GM13976 (cell line): ENCODE measurements around the gene MTSS2.

Experiments used
- DNase-seq: peaks from one replicate; pipeline ENCODE4 v3.0.0; 2012; ENCODE audit warnings: low spot score
- in situ Hi-C: fragments of 300-500 bp; cut with MboI; formaldehyde crosslinking; loops from one replicate; pipeline ENCODE4 v1.12.0; 2022; ENCODE audit warnings: low sequenced_read_pairs, mixed read lengths, inconsistent platforms; ENCODE audit not compliant: unreplicated experiment
- TF ChIP-seq, protein P1 (sequence below): IDR thresholded peaks from 2 replicates; pipeline ENCODE4 v1.5.1; 2012; ENCODE audit warnings: borderline replicate concordance, mild to moderate bottlenecking; ENCODE audit not compliant: insufficient read depth; ENCODE audit errors: extremely low read depth, missing control alignments, control extremely low read depth

MTSS2 gene

DNA sequence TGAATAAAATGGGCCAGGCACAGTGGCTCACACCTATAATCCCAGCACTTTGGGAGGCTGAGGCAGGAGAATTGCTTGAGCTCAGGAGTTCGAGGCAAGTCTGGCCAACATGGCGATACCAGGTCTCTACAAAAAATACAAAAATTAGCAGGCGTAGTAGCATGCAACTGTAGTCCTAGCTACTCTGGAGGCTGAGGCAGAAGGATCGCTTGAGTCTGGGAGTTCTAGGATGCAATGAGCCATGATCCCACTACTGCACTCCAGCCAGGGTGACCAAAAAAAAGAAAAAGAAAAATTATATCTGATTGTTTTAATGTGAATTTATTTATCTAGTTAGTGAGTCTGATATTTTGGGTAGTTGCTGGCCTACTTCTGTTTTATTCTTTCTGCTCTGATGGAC lies 32.4 kb downstream of the MTSS2 start:
- in situ Hi-C loops, result no loop called here
- TF ChIP-seq, protein P1, sequence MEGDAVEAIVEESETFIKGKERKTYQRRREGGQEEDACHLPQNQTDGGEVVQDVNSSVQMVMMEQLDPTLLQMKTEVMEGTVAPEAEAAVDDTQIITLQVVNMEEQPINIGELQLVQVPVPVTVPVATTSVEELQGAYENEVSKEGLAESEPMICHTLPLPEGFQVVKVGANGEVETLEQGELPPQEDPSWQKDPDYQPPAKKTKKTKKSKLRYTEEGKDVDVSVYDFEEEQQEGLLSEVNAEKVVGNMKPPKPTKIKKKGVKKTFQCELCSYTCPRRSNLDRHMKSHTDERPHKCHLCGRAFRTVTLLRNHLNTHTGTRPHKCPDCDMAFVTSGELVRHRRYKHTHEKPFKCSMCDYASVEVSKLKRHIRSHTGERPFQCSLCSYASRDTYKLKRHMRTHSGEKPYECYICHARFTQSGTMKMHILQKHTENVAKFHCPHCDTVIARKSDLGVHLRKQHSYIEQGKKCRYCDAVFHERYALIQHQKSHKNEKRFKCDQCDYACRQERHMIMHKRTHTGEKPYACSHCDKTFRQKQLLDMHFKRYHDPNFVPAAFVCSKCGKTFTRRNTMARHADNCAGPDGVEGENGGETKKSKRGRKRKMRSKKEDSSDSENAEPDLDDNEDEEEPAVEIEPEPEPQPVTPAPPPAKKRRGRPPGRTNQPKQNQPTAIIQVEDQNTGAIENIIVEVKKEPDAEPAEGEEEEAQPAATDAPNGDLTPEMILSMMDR, result no peak
- DNase-seq, result no peak

DNA sequence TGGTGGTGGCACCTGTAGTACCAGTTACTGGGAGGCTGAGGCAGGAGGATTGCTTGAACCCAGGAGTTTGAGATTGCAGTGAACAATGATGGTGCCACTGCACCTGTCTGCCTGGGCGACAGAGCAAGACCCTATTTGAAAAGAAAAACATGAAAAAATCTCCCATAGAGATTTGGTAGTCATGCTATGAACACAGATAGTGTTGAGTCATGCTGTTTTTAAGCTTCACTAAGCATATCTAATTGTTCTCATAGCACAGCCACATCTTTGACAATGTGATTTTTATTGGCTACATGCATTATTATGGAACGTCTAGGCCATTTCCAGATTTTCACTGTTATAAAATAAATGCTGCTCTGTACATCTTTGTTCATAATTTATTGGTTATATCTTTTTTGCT lies 33.5 kb downstream of the MTSS2 start:
- TF ChIP-seq, protein P1, result no peak
- in situ Hi-C loops, result no loop called here
- no peak for DNase-seq

DNA sequence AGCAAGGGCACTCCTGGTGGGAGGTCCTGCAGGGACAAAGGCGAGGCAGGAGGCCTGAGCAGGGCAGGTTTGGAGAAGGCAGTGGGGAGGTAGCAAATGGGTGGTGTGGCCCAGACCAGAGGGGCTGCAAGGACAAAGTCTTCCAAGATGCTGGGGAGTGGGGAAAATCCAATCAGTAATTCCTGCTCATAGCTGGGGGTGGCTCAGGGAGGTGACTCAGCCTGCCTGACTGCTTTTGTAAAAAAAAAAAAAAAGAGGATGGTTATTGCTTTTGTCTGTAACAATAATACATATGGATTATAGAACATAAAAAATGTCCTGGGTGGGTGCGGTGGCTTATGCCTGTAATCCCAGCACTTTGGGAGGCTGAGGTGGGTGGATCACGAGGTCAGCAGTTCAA lies 34.3 kb downstream of the MTSS2 start:
- in situ Hi-C loops, result no loop called here

DNA sequence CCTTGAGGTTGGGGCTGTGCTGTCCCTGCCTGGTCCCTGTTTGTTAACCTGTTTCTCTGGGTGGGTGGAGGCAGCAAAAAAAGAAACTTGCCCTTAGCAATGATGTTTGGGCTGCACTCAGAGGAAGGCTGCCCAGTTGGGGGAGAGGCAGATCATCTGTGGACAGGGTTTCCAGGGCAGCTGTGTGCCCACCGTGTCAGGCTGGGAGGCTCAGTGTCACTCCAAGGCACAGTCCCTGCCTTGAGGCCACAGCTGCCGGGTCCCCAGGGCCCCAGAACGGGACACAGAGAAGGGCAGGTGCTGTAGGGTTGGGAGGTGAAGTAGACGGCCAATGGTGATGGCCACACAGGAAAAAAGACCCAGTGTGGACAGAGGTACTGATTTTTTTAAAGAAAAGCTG lies 35.6 kb downstream of the MTSS2 start:
- DNase-seq, result no peak
- in situ Hi-C loops, result no loop called here
- TF ChIP-seq, protein P1, result no peak

More for the DNA sequence above, 34.3 kb downstream of the MTSS2 start:
- no peak for DNase-seq
- TF ChIP-seq, protein P1, result no peak

DNA sequence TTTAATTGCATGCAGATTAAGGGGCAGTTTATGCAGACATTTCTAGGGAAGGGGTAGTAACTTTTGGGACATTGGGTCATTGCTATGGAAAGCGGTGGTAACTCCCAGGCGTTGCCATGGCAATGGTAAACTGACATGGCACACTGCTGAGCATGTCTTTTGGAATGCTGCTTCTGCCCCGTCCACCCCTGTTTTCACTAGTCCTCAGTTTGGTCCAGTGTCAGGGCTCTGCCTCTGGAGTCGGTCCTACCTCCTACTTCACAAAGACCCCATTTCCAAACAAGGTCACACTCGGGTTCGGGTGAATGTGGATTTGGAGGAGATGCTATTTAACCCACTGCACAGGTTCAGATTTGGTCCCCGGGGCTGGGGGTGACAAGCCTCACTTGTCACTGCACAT lies 36.6 kb downstream of the MTSS2 start:
- in situ Hi-C loops, result loop anchor here (25.0 kb wide), 1 partner anchor 287 kb away; no protein-coding TSS in a partner anchor
- TF ChIP-seq, protein P1, result no peak

DNA sequence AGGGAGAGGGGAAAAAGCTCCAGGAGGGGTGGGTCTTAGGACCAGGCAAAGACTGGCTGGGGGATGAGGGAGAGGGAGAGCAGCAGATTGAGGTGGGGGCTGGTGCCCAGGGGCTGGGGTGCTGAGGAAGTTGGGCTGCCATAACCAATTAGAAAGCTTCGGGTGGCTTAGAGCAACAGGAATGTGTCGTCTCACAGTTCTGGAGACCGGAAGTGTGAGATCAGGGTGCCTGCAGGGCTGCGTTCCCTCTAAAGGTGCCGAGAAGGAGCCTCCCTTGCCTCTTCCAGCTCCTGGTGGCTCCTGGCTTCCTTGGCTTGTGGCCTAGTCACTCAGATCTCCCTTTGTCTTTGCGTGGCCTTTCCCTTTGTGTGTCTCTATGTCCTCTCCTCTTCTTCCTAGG lies 37.2 kb downstream of the MTSS2 start:
- DNase-seq, result no peak
- TF ChIP-seq, protein P1, result no peak
- in situ Hi-C loops, result loop anchor here (25.0 kb wide), 1 partner anchor 286 kb away; no protein-coding TSS in a partner anchor

More for the DNA sequence above, 36.6 kb downstream of the MTSS2 start:
- DNase-seq, result no peak
